ENCODE measurements around the gene TCP1. TPM values are rescaled to one million over a fixed set of nuclear protein-coding genes. Genes with fewer than 3 reads are reported as not detected.
A peak's percentile ranks its signal among the peaks of the same experiment; 100 is the strongest.
"Not testable (repeated sequence)": the region's sequence is repeated elsewhere in the genome, so short reads cannot be mapped to it uniquely, and the experiment has no call there.

The TCP1 gene
- total RNA-seq, 1 donor from 2014 or later = 112 TPM

DNA sequence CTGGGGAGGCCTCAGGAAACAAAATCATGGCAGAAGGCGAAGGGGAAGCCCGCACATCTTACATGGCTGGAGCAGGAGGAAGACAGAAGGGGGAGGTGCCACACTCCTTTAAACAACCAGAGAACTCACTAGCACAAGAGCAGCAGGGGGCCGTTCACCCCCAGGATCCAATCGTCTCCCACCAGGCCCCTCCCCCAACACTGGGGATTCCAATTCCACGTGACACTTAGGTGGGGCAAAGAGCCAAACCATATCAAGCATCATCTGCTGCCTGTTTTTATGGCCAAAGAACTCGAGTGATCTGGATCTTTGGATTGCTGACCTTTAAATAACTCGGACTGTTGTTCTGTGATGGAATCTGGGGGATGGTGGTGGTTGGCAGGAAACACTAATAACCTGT is 38.7 kb upstream of the TCP1 start:
- Histone ChIP-seq H3K9me3 (no peaks in the 10 kb centered on the region), H3K36me3 (no peaks in the 10 kb centered on the region), H3K27me3 (ENCODE audit: low read depth) (no peaks in the 10 kb centered on the region), H3K27ac (no peak overlapping the region), H3K4me3 (no peak overlapping the region), H3K4me1 (no peaks in the 10 kb centered on the region)
- DNase-seq (peak; percentile 13), ATAC-seq (no peak)
- intact Hi-C loops (cut with DNase I) = no loop called here
- TF ChIP-seq CTCF (IDR thresholded peaks at IDR 0.05) = no peak

DNA sequence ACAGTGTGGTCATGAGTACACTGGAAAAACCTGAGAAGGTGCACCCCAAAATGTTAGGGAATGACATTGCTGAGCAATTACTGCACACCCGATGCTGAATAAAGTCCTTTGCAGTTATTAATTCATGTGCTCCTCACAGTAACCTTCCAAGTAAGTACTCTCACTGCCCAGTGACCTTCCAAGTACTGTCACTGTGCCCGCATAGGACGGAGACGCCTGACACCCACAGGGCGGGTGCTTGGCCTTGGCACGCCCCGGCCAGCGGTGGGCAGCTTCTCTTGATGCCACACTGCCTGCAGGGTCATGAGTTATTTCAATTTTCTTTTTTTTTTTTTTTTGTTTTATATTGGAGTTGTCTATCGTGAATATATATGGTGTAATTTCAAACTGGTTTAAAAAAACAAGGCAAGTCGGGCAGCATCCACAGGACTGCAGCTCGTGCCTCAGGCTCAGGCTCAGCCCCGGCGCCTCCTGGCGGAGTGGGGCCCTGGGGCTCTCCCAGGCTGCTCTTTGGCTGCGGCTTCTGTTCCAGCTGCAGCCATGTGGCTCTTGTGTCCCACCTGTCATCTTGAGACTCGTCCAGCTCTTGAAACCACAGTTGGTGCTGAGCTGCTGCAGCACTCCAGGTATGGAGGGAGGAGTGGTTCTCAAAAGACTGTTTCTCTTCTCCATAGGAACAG is 37.7 kb upstream of the TCP1 start:
- intact Hi-C loops (cut with DNase I) = no loop called here
- no peak for TF ChIP-seq CTCF (IDR thresholded peaks at IDR 0.05)
- Histone ChIP-seq H3K9me3 (no peaks in the 10 kb centered on the region), H3K27me3 (ENCODE audit: low read depth) (no peaks in the 10 kb centered on the region), H3K4me3 (no peak overlapping the region), H3K27ac (no peak overlapping the region), H3K4me1 (no peaks in the 10 kb centered on the region), H3K36me3 (no peaks in the 10 kb centered on the region)
- DNase-seq (peak; percentile 21), ATAC-seq (no peak)

DNA sequence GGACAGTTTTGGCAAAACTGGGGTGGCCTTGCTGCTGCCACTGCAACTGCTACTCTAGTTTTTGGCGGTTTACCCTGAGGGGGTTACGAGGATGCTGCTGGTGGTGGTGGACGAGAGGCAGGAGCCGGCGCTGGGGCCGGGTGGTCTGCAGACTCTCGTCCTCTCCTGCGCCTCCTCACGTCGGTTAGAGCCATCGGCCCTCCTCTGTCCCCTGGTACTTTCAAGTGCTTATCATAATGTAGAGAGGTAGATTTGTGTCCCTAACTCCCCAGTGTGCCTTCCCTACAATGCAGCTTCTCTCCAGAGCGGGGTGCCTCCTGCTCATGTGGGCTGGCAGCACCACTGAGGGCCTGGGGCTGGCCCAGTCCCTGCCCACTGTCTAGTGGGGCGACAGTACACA is 36.6 kb upstream of the TCP1 start:
- TF ChIP-seq CTCF (IDR thresholded peaks at IDR 0.05) = no peak
- H3K4me3 ChIP-seq = no peak overlapping the region
- H3K27ac ChIP-seq = no peak overlapping the region
- DNase-seq = peak; percentile 33
- no peaks in the 10 kb centered on the region for H3K9me3 ChIP-seq
- no peak for ATAC-seq
- H3K27me3 ChIP-seq (ENCODE audit: low read depth) = no peaks in the 10 kb centered on the region
- intact Hi-C loops (cut with DNase I) = no loop called here
- no peaks in the 10 kb centered on the region for H3K36me3 ChIP-seq
- no peaks in the 10 kb centered on the region for H3K4me1 ChIP-seq

GRCh38 chr6:159824690-159825089 is 35.3 kb upstream of the TCP1 start:
- H3K27me3 ChIP-seq (ENCODE audit: low read depth); intact Hi-C loops (cut with DNase I); H3K4me1 ChIP-seq; H3K36me3 ChIP-seq; ATAC-seq; H3K27ac ChIP-seq; H3K4me3 ChIP-seq; H3K9me3 ChIP-seq: not testable (repeated sequence)
- DNase-seq = peak; percentile 4

GRCh38 chr6:159823953-159824352 is 34.6 kb upstream of the TCP1 start:
- Histone ChIP-seq H3K4me1 (no peaks in the 10 kb centered on the region), H3K27ac (no peak overlapping the region), H3K36me3 (no peaks in the 10 kb centered on the region), H3K9me3 (no peaks in the 10 kb centered on the region), H3K4me3 (no peak overlapping the region), H3K27me3 (ENCODE audit: low read depth) (peaks cover 6% of the 10 kb centered on the region)
- no peak for TF ChIP-seq CTCF (IDR thresholded peaks at IDR 0.05)
- ATAC-seq (no peak), DNase-seq (peak; percentile 6)
- intact Hi-C loops (cut with DNase I) = no loop called here

GRCh38 chr6:159821726-159822125 is 32.3 kb upstream of the TCP1 start:
- Histone ChIP-seq H3K27me3 (ENCODE audit: low read depth) (peaks cover 6% of the 10 kb centered on the region), H3K27ac (no peak overlapping the region), H3K36me3 (no peaks in the 10 kb centered on the region), H3K4me3 (no peak overlapping the region), H3K4me1 (no peaks in the 10 kb centered on the region), H3K9me3 (no peaks in the 10 kb centered on the region)
- intact Hi-C loops (cut with DNase I) = no loop called here
- ATAC-seq = peak; percentile 11 to 15
- no peak for TF ChIP-seq CTCF (IDR thresholded peaks at IDR 0.05)
- DNase-seq = no peak

Measured in lower lobe of right lung (tissue), 2 donors.